COR-L47 (cell line): ENCODE data around the gene CACNB4.
A peak's percentile ranks its signal among the peaks of the same experiment; 100 is the strongest.
"Not testable (repeated sequence)": the region's sequence is repeated elsewhere in the genome, so short reads cannot be mapped to it uniquely, and the experiment has no call there.

Source experiments
- DNase-seq: peaks from one replicate; lab custom pipeline; 2025; lab: John Stamatoyannopoulos, UW

CACNB4 gene

GRCh38 chr2:152019732-152020131 lies 79.1 kb downstream of the CACNB4 start:
- DNase-seq = no peak

- DNase-seq = no peak
These were observed 82.4 kb downstream of the CACNB4 start for GRCh38 chr2:152016181-152017120.

DNA sequence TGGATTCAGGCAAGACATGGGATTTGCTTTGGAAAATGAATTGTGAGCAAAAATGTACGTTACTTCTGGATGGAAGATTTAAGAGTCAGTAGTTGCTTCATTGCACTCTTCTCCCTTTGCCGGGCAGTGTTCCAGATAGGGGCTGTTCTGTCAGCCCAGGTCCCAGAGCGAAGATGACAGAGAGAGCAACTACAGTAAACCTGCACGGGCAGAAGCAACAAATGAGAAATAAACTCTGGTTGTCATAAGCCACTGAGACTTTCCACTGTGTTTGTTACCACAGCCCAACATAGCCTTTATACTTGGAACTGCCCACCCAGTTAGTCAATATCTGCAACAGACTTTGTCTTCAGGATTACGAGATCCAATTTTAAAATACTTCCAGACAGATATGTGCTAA lies 83.3 kb downstream of the CACNB4 start:
- no peak for DNase-seq

- DNase-seq = no peak
These were observed 86.1 kb downstream of the CACNB4 start for GRCh38 chr2:152012697-152013096.

- DNase-seq = no peak
These were observed 87.1 kb downstream of the CACNB4 start for GRCh38 chr2:152011724-152012123.

DNA sequence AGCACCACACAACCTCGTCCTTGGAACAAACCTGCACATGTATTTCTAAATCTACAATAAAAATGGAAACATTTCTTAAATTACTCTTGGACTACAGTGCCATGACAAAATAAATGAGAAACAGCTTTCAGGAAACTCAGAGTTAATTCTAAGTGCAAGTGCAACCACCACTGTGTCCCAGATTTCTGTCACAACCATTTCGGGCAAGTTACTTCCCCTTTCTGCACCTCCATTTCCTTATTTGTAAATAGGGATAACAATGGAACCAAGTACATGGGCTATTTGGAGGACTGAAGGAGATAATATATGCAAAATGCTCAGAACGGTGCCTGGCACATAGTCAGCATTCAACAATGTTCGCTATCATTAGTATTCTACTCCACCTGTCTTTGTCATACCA lies 93.2 kb downstream of the CACNB4 start:
- DNase-seq = no peak

DNA sequence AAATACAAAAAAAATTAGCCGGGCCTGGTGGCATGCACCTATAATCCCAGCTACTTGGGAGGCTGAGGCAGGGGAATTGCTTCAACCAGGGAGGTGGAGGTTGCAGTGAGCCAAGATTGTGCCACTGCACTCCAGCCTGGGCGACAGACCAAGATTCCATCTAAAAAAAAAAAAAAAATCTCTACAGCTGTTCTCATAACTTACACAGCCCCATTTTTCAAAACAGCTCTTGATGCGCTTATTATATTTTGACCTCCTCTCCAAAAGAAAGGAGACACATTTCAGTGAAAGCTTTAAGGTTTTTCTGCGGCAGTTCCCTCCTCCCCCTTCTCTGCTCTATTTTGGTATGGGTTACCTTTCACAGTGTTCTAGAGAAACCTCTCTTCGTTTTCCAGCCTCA lies 95.6 kb downstream of the CACNB4 start:
- not testable (repeated sequence) for DNase-seq

- DNase-seq = peak; percentile 39
These were observed 99.8 kb downstream of the CACNB4 start for GRCh38 chr2:151999053-151999452.

DNA sequence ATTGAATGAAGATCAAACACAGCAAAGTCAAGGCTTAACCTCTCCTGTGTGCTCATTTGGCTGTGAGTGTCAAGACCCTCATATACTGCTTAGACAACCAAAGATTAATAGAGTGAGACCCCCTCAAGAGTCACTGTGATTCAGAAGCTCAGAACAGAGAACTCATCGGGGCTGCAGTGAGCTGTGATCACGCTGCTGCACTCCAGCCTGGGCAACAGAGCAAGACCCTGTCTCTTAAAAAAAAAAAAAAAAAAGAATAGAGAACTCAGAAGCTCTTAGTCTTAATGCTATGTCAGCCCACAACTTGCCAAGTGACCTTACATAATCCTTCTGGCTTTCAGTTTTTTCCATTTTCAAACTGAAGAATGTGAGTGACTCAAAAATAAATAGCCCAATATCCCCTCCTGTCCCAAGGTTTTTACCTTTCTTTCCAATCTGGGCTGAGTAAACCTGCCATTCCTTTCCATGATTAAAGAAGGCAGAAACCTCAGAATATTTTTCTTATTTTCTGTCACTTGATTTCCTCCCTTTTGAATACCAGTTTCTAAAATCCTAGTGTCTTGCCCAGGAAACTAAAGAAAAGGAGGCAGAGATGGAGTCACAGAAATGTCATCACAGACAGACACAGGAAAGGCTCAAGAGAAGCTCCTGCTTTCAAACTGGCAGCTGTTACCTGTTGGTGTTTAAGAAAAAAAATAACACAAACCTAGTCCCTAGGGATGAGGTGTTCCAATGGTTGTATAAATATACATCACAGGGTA lies 102.4 kb downstream of the CACNB4 start:
- DNase-seq = no peak

GRCh38 chr2:151995161-151995557 lies 103.7 kb downstream of the CACNB4 start:
- DNase-seq = no peak

DNA sequence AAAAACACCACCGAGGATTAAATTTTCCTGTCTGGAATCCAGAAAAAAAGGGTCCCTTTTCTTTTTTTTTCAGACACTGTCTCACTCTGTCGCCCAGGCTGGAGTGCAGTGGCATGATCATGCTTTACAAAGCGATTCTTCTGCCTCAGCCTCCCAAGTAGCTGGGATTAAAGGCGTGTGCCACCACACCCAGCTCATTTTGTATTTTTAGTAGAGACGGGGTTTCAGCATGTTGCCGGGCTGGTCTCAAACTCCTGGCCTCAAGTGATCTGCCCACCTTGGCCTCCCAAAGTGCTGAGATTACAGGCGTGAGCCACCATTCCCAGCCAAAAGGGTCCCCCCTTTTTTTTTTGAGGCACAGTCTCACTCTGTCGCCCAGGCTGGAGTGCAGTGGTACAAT lies 104.7 kb downstream of the CACNB4 start:
- DNase-seq = not testable (repeated sequence)

DNA sequence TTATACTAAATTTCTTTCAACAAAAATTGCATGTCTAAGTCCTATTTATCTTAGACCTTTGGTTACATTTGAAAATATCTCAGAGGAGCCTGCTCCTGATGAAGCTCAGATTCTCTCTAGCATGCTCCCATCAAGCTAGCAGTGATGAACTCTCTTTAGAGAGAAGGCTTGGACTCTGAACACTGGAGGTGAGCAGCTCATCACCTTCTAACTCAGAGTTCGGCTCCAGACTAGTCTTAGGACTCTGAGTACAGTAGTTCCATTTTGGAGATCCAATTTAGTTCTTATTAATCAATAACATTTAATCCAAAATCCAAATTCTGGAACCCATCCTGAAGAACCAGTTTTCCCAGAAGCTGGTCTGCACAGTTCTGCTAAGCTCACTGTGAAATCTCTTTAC lies 107.8 kb downstream of the CACNB4 start:
- DNase-seq = no peak

DNA sequence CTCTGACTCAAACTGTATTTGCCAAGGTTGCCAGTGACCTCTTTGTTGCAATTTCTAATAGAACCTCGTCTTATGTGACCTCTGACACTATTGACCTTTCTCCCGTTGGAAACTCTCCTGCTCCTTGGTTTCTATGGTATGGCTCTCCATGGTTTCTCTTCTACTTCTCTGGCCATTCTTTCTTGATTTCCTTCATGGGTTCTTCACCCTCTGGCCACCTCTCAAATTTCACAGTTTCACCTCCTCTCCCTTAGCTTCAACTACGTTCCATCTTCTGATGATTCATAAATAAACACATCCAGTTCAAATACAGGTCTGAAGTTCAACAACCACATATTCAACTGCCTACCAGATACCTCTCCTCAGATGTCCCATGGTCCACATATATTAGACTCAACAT lies 109.5 kb downstream of the CACNB4 start:
- DNase-seq = no peak

DNA sequence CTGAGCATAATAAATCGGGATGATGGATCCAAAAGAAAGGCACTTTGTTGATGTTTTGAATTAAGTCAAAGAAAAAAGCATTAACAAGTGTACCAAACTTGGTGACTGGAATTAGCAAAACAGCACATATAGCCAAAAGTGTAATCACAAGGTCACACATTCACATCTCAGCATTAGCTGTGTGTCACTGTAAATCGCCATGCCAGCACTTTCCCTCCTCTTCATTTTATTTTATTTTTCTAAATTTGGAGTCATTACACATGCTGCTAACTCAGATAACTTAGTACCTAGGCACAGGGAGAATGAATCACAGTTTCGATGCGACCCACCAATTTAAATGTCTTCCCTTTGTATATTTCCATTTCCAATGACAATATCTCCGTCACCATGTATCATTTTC lies 111.4 kb downstream of the CACNB4 start:
- no peak for DNase-seq

DNA sequence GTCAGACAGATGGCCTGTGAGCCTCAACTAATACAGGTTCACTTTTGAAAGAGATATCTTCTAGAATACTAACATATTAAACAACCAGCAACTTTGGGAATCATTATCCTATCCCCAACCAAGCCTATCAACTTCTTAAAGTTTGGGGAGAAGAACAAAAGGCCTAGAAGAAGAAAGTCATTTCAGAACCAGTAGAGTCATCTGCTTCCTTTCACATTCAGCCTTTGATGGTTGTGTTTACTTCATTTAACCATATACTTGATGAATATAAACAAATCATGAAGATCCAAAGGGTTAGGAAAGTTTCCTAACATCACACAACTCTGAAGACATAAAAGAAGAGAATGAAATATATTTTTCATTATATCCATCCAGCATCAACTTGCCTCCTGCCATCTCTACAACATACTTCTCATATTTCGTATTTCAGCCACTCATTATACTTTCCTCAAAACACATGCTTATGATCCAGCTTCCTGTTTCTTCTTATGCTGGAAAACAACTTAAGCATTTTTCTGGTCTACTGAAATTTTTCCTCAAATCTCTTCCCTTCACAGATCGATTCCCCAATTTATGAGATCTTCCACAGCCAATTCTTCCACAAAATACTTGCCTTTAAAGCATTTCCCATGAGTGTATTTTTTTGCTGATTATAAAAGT lies 114.3 kb downstream of the CACNB4 start:
- no peak for DNase-seq

DNA sequence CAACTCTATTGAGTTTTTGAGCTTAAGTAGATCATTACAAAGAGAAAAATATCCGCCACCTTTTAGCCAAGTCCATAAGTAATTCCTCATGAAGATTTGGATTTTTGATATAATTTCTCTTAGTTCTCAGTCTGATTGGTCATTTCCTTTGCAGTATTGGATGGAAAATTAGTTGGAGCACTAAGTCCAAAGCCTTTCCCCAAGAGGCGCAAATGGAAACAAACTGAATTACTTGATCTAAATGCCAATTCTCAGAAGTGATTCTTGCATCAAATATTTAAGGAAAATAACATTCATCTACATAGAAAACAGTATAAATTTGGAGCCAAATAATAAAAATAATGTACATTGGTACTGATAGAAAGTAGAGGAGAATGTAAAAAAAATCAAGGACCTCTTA lies 115.6 kb downstream of the CACNB4 start:
- no peak for DNase-seq

DNA sequence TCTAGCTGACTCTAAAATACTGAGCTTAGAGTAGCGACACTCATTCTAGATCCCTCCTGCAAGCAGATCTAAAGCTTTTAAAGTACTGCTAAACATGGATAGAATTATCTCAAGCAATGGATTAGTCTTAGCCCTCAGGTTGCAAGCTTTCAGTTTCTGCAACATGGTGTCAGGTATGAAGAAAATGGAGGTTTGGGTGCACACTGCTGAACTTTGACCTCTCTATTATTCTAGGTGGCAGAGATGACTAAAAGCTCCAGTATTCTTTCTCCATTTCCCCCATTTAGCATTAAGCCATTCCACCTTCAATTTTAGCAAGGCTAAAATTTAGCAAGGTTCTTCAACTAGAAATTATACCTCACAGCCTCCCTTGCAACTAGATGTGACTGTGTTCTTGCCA lies 117.0 kb downstream of the CACNB4 start:
- no peak for DNase-seq

GRCh38 chr2:151979694-151980093 lies 119.2 kb downstream of the CACNB4 start:
- DNase-seq = no peak

- no peak for DNase-seq
These were observed 120.1 kb downstream of the CACNB4 start for GRCh38 chr2:151978709-151979108.

- DNase-seq = no peak
These were observed 121.2 kb downstream of the CACNB4 start for GRCh38 chr2:151977631-151978030.

- no peak for DNase-seq
These were observed 121.9 kb downstream of the CACNB4 start for GRCh38 chr2:151976945-151977353.
